Neural cell (in vitro differentiated cells): ENCODE data around the gene ZCWPW2. TPM values are rescaled to one million over a fixed set of nuclear protein-coding genes. Genes with fewer than 3 reads are reported as not detected.

Experiments used
- H2AFZ ChIP-seq: fragments of 200-600, 300-800 bp; sonication (generic), shearing (Covaris generic); 2 replicates; pipeline ENCODE4 v1.6.0; 2014; ENCODE audit warnings: low read depth, mild to moderate bottlenecking, antibody characterized with exemption, low read length, moderate library complexity
- H3F3A ChIP-seq: fragments of 200-600 bp; shearing (Covaris generic); 2 replicates; pipeline ENCODE4 v1.6.1; 2016; ENCODE audit warnings: mild to moderate bottlenecking, moderate library complexity, mixed read lengths, antibody characterized with exemption, low read length; ENCODE audit not compliant: insufficient read depth, poor library complexity, severe bottlenecking
- H3K27ac ChIP-seq: fragments of 200-600, 300-800 bp; sonication (generic), shearing (Covaris generic); 2 replicates; pipeline ENCODE4 v1.5.1; 2014; ENCODE audit warnings: mild to moderate bottlenecking, low read length, moderate library complexity
- H3K27me3 ChIP-seq: fragments of 300-800, 200-600 bp; sonication (generic), shearing (Covaris generic); 2 replicates; pipeline ENCODE4 v1.6.0; 2014; ENCODE audit warnings: mild to moderate bottlenecking, low read depth, low read length, moderate library complexity; ENCODE audit not compliant: insufficient read depth
- H3K36me3 ChIP-seq: fragments of 300-800, 200-600 bp; sonication (generic), shearing (Covaris generic); 2 replicates; pipeline ENCODE4 v1.5.1; 2014; ENCODE audit warnings: mild to moderate bottlenecking, antibody characterized with exemption, low read length, moderate library complexity; ENCODE audit not compliant: insufficient read depth
- H3K4me2 ChIP-seq: fragments of 300-800, 200-600 bp; sonication (generic), shearing (Covaris generic); 2 replicates; pipeline ENCODE4 v1.6.0; 2014; ENCODE audit warnings: mild to moderate bottlenecking, low read length
- H3K4me3 ChIP-seq: fragments of 300-800, 200-600 bp; sonication (generic), shearing (Covaris generic); 2 replicates; pipeline ENCODE4 v1.5.1; 2014; ENCODE audit warnings: mild to moderate bottlenecking, low read length, moderate library complexity
- H3K79me2 ChIP-seq: fragments of 200-600 bp; shearing (Covaris generic); replicated peaks from 2 replicates; pipeline ENCODE4 v1.6.0; 2014; ENCODE audit warnings: mild to moderate bottlenecking, low read length, moderate library complexity; ENCODE audit not compliant: insufficient read depth
- H3K9ac ChIP-seq: fragments of 300-800, 200-600 bp; sonication (generic), shearing (Covaris generic); 2 replicates; pipeline ENCODE4 v1.6.1; 2016; ENCODE audit warnings: mild to moderate bottlenecking, low read length, mixed read lengths
- H3K9me2 ChIP-seq: fragments of 200-600 bp; shearing (Covaris generic); 2 replicates; pipeline ENCODE4 v1.6.1; 2016; ENCODE audit warnings: mild to moderate bottlenecking, low read length, mixed read lengths; ENCODE audit not compliant: insufficient read depth
- H3K9me3 ChIP-seq: fragments of 200-600, 300-800 bp; sonication (generic), shearing (Covaris generic); 2 replicates; pipeline ENCODE4 v1.6.1; 2016; ENCODE audit warnings: mild to moderate bottlenecking, mixed run types, low read length, moderate library complexity, mixed read lengths
- H4K20me1 ChIP-seq: fragments of 200-600 bp; shearing (Covaris generic); 2 replicates; pipeline ENCODE4 v1.6.1; 2016; ENCODE audit warnings: mild to moderate bottlenecking, mixed run types; ENCODE audit not compliant: insufficient read depth
- EP300 ChIP-seq: fragments of 450-650 bp; conservative IDR thresholded peaks from 2 replicates; pipeline ENCODE4 v1.6.1; 2014; ENCODE audit warnings: antibody characterized with exemption, mild to moderate bottlenecking, moderate library complexity; ENCODE audit not compliant: poor library complexity, severe bottlenecking
- EZH2 ChIP-seq: fragments of 200-600, 300-800 bp; shearing (Covaris generic), sonication (generic); IDR thresholded peaks from 2 replicates; pipeline ENCODE4 v1.6.1; 2014; ENCODE audit warnings: antibody characterized with exemption, low read length, borderline replicate concordance, mild to moderate bottlenecking; ENCODE audit not compliant: insufficient read depth, poor library complexity, severe bottlenecking
- MXI1 ChIP-seq: fragments of 450-650 bp; conservative IDR thresholded peaks from 2 replicates; pipeline ENCODE4 v1.6.1; 2014; ENCODE audit warnings: antibody characterized with exemption, mild to moderate bottlenecking; ENCODE audit not compliant: poor library complexity, severe bottlenecking
- POLR2AphosphoS5 ChIP-seq: IDR thresholded peaks from 2 replicates; pipeline ENCODE4 v1.6.1; 2012
- RAD21 ChIP-seq: fragments of 450-650 bp; conservative IDR thresholded peaks from 2 replicates; pipeline ENCODE4 v1.6.1; 2014; ENCODE audit warnings: antibody characterized with exemption, mild to moderate bottlenecking, moderate library complexity
- SMC3 ChIP-seq: fragments of 450-650 bp; conservative IDR thresholded peaks from 2 replicates; pipeline ENCODE4 v1.6.1; 2014; ENCODE audit warnings: antibody characterized with exemption, mild to moderate bottlenecking, moderate library complexity; ENCODE audit not compliant: poor library complexity
- TAF1 ChIP-seq: IDR thresholded peaks from 2 replicates; pipeline ENCODE4 v1.6.1; 2012; ENCODE audit warnings: low read depth
- polyA plus RNA-seq: library from polyadenylated mRNA; depleted of rRNA; stranded (reverse); fragments of >200 nt; gene quantifications from 2 replicates; pipeline ENCODE4 v1.2.3, GENCODE V29; 2014
- TF ChIP-seq, protein P1 (sequence below): IDR thresholded peaks from 2 replicates; pipeline ENCODE4 v1.6.1; 2012; ENCODE audit warnings: borderline replicate concordance
- TF ChIP-seq, protein P2 (sequence below): fragments of 450-650 bp; IDR thresholded peaks from 2 replicates; pipeline ENCODE4 v1.5.1; 2014; ENCODE audit warnings: antibody characterized with exemption, mild to moderate bottlenecking, moderate library complexity; ENCODE audit not compliant: poor library complexity, severe bottlenecking

Gene ZCWPW2
- polyA plus RNA-seq, 1 donor from 2014 or later = 0.48 TPM

DNA sequence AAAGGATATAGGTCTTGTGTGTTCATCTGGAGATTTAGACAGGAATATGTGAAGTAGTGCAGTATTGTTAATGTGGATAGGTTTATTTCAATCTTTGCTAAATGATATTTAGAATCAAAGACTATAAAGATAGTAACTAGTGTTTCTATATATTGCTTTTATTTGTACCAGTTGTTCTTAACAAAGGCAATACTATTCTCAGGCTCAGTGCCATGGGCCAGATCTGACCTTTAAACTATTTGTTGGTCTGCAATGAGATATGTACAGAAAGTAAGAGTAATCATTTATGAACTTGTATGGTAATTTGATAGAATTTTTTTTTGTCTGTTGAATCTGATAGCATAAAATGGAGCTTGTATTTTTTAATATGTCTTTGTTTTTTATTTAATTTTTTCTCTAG lies 146.8 kb downstream of the ZCWPW2 start:
- Histone ChIP-seq H3K36me3 (no peaks in the 10 kb centered on the region), H3K79me2 (no peaks in the 10 kb centered on the region), H2AFZ (no peak overlapping the region), H3K9me2 (no peaks in the 10 kb centered on the region), H3F3A (no peaks in the 10 kb centered on the region), H3K9ac (no peak overlapping the region), H3K27ac (no peak overlapping the region), H3K4me3 (no peak overlapping the region), H3K9me3 (no peaks in the 10 kb centered on the region), H3K27me3 (no peaks in the 10 kb centered on the region), H3K4me2 (no peak overlapping the region), H4K20me1 (no peaks in the 10 kb centered on the region)
- TF ChIP-seq RAD21 (no peak), TAF1 (no peak), EP300 (no peak), MXI1 (no peak), SMC3 (no peak)
- TF ChIP-seq, protein P1, sequence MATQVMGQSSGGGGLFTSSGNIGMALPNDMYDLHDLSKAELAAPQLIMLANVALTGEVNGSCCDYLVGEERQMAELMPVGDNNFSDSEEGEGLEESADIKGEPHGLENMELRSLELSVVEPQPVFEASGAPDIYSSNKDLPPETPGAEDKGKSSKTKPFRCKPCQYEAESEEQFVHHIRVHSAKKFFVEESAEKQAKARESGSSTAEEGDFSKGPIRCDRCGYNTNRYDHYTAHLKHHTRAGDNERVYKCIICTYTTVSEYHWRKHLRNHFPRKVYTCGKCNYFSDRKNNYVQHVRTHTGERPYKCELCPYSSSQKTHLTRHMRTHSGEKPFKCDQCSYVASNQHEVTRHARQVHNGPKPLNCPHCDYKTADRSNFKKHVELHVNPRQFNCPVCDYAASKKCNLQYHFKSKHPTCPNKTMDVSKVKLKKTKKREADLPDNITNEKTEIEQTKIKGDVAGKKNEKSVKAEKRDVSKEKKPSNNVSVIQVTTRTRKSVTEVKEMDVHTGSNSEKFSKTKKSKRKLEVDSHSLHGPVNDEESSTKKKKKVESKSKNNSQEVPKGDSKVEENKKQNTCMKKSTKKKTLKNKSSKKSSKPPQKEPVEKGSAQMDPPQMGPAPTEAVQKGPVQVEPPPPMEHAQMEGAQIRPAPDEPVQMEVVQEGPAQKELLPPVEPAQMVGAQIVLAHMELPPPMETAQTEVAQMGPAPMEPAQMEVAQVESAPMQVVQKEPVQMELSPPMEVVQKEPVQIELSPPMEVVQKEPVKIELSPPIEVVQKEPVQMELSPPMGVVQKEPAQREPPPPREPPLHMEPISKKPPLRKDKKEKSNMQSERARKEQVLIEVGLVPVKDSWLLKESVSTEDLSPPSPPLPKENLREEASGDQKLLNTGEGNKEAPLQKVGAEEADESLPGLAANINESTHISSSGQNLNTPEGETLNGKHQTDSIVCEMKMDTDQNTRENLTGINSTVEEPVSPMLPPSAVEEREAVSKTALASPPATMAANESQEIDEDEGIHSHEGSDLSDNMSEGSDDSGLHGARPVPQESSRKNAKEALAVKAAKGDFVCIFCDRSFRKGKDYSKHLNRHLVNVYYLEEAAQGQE = no peak
- TF ChIP-seq, protein P2, sequence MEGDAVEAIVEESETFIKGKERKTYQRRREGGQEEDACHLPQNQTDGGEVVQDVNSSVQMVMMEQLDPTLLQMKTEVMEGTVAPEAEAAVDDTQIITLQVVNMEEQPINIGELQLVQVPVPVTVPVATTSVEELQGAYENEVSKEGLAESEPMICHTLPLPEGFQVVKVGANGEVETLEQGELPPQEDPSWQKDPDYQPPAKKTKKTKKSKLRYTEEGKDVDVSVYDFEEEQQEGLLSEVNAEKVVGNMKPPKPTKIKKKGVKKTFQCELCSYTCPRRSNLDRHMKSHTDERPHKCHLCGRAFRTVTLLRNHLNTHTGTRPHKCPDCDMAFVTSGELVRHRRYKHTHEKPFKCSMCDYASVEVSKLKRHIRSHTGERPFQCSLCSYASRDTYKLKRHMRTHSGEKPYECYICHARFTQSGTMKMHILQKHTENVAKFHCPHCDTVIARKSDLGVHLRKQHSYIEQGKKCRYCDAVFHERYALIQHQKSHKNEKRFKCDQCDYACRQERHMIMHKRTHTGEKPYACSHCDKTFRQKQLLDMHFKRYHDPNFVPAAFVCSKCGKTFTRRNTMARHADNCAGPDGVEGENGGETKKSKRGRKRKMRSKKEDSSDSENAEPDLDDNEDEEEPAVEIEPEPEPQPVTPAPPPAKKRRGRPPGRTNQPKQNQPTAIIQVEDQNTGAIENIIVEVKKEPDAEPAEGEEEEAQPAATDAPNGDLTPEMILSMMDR = no peak

DNA sequence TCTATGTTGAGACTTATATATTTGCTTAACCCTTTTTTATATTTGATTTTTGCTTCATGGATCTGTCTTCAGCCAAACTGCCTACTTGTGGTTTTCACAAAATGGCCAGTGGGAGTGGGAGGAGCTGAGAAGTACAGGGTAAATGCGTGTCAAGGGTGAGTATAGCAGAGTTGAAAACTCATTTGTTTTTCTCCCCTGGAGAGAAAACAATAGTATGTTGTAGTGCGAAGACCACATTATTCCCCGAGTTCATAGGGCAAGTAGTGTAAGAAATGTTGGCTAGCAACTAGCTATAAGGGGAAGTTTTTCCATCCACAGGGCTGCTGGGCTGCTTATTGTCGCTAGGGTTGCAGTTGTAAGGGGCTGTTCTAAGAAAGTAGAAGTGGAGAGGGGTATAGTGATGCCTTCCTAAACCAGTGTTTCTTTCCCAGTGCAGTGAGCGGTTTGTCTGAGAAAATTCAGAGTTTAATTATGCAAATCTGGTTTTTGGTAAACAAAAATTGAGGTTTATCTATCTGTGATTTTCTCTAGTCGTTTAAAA lies 153.9 kb downstream of the ZCWPW2 start:
- H3K27ac ChIP-seq = no peak overlapping the region
- H3K9ac ChIP-seq = no peak overlapping the region
- no peaks in the 10 kb centered on the region for H3K27me3 ChIP-seq
- no peaks in the 10 kb centered on the region for H3F3A ChIP-seq
- no peaks in the 10 kb centered on the region for H4K20me1 ChIP-seq
- H3K79me2 ChIP-seq = no peaks in the 10 kb centered on the region
- no peak overlapping the region for H2AFZ ChIP-seq
- H3K4me3 ChIP-seq = no peak overlapping the region
- TF ChIP-seq, protein P1 = no peak
- no peak for TF ChIP-seq EP300
- no peak for TF ChIP-seq SMC3
- no peak for TF ChIP-seq TAF1
- no peak for TF ChIP-seq MXI1
- TF ChIP-seq RAD21 = no peak
- TF ChIP-seq EZH2 = no peak
- no peak for TF ChIP-seq POLR2AphosphoS5
- TF ChIP-seq, protein P2 = no peak
- no peaks in the 10 kb centered on the region for H3K36me3 ChIP-seq
- H3K4me2 ChIP-seq = no peak overlapping the region
- H3K9me2 ChIP-seq = no peaks in the 10 kb centered on the region
- no peaks in the 10 kb centered on the region for H3K9me3 ChIP-seq
